ENCODE measurements around the gene NPDC1.
"Not testable (repeated sequence)": the region's sequence is repeated elsewhere in the genome, so short reads cannot be mapped to it uniquely, and the experiment has no call there.

NPDC1 gene

DNA sequence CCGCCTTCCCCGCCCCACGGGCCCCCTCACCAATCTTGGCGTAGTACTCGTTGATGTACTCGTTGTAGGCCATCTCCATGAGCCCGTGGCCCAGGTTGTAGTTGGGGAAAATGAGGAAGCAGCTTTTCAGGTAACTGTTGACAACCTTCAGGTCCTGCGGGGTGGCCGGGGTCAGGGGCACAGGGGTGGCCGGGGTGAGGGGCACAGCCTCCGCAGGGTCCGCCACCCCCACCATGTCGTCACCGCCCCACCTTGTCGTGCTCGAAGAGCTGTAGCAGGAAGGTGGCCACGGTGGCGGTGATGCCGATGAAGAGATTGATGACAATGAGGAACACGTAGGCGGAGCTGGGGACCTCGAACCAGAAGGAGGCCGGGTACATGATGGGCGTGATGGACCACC, 34.8 kb downstream of the NPDC1 start:
- DNase-seq (ENCODE audit: low spot score) = no peak

DNA sequence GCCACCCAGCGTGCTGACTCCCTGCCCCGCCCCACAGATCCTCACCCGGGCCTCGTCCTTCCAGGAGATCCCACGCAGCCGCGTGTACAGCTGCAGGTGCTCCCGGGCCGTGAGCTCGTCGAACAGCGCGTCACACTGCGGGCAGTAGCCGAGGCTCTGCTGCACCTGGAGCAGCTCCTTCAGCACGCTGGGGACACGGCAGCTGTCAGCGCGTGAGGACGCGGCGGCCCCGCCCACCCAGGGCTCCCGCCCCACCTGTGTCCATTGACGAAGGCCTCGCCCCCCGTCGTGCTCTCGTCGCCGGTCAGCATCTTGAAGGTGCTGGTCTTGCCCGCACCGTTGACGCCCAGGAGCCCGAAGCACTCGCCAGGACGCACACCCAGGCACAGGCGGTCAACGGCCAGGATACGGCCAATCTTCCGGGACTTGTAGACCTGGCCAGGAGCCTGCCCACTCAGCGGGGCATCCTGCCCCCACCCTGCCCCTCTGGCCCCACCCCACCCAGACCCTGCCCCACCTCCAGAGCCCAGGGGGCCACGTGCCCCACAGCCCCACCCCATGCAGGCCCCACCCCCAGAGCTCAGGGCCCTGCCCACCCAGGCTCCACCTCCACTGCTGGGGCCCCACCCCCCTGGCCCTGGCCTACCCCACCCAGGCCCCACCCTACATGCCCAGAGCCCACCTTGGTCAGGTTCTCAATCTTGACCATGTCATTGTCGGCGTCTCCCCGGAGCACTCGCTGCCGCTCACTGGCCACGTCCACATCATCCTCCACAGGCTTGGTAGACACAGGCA, 35.8 kb downstream of the NPDC1 start:
- DNase-seq (ENCODE audit: low spot score) = no peak

DNA sequence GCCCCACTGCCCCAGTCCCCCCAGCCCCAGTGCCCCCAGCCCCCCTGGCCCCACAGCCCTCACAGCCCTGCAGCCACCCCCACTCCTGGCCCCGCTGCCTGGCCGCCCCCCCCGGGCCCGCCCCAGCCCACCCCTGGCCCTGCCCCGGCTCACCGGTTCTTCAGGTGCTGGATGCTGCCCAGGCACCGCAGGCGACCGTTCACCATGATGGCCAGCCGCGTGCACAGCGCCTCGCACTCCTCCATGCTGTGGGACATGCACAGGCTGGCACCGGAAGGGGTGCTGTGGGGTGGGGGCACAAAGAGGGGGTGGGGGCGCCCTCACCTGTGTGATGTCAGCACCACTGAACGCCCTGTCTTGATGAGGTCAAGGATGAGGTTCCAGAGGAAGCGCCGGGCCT, 36.8 kb downstream of the NPDC1 start:
- DNase-seq (ENCODE audit: low spot score) = no peak

DNA sequence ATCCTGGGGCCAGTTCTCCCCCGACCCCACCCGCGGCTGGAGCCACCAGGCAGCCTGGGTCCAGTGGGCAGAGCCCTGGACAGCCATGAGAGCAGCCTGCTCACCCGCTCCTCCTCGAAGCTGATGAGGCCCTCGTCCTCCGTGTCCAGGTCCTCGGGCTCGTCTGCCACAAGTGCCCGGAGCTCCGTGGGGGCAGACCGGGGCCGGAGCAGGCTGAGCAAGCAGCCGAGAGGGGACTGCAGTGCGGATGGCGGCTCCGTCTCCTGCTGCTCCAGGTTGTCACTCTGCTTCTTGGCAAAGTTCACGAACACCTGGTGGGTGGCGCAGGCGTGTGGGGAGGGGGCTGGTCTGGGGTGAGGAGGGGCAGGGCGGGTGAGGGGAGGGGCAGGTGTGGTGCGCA, 37.7 kb downstream of the NPDC1 start:
- no peak for DNase-seq (ENCODE audit: low spot score)

DNA sequence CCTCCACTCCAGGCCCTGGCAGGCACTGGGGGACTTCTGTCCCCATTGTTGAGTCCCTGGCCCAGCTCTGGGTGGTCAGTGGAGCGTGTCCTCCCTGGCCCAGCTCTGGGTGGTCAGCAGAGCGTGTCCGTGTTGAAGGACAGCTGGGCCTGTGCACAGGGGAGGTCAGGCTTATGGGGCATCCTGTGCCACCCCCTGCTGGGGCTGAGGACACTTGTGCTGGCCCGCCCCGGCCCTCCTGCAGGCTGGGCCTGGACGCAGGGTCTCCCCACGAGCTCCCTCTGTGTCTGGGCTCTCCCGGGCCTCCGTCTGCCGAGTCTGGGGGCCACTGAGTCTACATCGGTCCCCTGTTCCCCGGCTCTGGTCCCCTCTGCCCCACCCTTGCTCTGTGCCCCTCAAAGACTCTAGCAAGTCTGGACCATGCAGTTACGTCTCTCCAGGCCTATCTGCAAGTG, 38.1 kb downstream of the NPDC1 start:
- DNase-seq (ENCODE audit: low spot score) = no peak

DNA sequence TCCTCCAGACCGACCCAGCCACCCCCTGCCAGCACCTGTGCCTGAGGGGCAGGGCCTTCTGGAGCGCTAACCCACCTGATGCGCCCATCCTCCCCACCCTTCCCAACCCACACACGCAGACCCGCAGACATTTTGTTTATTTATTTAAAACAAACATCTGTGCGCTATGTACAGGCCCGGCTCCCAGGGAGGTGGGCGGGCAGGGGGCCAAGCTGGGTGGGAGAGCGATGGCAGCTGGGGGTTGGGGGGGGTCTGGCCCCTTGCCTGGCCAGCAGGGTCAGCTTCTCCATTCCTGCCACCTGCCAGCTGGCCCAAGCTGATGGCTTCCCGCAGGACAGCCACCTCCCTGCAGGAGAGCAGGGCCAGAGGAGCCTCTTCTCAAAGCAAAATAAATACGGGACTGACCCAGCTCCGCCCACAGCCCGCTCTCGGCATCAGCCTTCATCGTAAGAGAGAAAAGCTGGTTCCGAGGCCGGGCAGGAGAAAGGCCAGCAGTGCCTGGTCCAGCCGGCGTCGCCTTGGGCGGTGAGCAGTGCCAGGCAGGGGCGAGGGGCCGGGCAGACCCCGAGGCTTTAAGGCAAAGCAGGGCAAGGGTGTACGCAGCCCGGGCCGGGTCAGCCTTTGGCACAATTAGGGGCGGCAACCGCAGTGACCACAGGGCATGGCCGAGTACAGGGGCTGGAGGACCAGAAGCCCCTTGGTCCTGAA, 38.7 kb downstream of the NPDC1 start:
- no peak for DNase-seq (ENCODE audit: low spot score)

DNA sequence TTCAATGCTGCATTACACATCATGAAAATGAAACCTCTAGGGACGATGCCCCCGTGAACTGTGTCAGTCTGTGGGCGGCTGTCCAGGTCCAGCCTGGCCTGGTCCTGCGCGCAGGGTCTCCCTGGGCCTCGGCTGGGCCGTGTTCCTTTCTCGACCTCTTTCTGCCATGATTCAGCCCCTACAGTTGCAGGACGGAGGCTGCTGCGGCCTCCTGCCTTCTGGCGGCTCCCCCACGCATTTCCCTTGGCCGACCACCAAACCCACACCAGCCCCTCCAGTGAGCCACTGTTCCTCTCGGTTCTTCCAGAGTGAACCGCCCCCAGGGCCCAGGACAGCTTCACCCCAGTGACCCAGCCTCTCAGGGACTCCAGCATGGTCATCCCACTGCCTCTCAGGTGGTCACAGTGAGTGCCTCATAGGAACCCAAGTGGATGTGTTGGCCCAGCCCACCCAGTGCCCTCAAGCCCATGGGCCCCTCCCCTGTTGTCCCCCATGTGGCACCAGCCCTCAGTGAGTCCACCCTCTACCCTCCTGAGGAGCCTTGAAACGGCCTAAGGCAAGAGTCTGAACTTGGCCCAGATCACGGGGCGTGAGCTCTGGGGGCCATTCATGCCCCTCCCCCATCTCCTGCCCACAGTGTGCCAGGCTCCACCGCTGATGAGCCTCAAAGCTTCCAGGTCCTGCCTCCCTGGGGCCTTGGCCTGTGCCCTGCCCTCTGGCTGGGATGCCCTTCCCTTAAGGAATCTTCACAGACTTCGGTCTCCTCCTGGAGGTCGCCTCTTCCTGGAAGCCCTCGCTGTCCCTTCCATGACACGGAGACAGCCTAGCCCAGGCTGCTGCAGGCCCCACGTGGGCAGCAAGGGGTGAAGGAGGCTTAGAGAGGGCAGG, 39.6 kb downstream of the NPDC1 start:
- DNase-seq (ENCODE audit: low spot score) = no peak

DNA sequence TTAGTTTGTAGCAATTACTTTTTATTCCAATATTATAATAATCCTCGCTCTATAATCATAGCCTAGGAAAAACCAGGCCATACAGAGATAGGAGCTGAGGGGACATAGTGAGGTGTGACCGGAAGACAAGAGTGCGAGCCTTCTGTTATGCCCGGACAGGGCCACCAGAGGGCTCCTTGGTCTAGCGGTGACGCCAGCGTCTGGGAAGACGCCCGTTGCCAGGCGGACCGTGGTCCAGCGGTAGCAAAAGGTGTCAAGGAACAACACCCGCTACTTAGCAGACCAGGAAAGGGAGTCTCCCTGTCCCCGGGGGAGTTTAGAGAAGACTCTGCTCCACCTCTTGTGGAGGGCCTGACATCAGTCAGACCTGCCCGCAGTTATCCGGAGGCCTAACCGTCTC, 41.7 kb downstream of the NPDC1 start:
- not testable (repeated sequence) for DNase-seq (ENCODE audit: low spot score)

DNA sequence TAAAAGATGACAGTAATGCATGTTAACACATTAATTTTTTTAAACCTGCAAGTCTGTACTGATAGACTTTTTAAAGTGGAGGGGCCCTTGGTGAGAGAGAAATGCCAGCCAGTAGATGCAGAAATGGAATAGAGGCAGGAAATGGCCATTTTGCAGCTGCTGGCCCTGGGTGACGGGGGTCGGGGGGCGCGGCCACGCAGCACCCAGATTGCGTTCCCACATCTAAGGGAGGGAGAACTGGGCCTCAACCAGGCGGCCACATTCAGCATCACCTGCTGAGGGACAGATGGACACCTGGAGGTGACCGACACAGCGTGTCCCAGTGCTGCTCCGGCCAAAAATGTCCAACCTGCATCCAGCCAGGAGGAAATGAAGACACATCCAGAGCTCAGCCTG, 43.3 kb downstream of the NPDC1 start:
- DNase-seq (ENCODE audit: low spot score) = no peak

DNA sequence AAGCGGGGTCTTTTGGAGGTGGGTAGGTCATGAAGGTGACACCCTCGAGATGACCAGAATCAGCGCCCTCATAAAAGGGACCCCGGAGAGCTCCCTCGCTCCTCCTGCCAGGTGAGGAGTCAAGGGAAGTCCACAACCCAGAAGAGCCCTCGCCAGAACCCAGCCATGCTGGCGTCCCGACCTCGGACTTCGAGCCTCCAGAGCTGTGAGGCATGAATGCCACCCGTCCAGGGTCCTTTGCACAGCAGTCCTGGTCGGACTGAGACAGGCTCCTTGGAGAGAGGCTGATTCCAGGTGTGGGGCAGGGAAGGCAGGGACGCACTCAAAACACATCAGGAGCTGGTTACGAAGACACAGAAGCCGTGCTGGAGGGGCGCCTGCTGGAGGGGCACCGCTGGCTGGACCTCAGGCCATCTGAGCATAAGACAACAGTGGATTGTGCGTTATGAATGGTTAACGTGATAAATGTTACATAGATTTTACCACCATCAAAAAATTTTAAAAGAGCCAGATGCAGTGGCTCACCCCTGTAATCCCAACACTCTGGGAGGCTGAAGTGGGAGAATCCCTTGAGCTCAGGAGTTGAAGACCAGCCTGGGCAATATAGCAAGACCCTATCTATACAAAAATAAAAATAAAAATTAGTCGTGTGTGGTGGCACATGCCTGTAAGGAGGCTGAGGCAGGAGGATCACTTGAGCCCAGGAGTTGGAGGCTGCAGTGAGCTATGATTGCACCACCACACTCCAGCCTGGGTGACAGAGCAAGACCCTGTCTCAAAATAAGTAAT, 43.9 kb downstream of the NPDC1 start:
- no peak for DNase-seq (ENCODE audit: low spot score)

DNA sequence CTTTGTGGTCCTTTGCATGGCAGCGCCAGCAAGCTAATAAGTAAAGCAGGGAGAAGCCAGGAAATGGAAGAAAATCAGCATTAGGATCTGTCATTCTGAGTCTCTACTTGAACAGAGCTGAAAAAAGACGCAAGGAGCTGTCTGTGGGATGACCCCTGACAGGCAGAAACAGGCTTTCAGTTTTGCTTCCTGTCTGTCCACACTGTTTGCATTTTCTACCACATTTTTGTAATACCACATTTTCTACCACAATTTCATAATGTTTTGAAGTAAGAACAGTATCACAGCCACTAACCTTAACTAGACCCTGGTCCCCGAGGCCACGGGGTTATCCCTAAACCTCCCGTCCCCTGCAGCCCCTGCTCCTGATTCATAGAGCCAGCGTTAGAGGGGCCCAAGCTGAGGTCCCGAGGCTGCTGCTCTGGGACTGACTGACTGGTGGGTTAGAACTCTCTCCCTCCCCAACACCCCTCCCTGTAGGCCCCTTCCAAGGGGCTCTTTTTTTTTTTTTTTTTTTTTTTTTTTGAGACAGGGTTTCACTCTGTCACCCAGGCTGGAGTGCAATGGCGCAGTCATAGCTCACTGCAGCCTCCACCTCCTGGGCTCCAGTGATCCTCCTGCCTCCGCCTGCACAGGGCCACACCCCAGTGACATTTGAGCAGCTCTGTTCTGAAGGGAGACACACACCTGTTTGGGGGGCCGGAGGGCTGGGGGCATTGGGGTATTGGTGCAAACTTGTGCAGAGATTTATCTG, 45.6 kb downstream of the NPDC1 start:
- DNase-seq (ENCODE audit: low spot score) = no peak

DNA sequence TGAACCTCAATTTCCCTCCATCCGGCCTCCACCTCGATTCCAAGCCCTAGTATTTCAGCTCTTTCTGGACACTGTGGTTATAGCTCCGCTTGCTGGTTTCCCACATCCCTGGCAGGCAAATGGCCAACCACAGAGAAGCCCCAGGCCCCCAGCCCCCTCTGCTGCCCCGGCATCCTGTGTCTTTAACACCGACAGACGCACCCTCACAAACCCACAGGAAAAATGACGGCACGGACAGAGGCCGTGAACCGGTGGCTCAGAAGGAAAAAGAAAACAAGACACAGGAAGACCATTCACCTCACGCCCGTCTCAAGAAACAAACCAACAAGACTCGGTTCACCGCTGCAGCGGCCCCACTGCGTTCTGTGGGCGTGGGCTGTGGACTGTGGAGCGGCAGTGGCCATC, 48.1 kb downstream of the NPDC1 start:
- no peak for DNase-seq (ENCODE audit: low spot score)

DNA sequence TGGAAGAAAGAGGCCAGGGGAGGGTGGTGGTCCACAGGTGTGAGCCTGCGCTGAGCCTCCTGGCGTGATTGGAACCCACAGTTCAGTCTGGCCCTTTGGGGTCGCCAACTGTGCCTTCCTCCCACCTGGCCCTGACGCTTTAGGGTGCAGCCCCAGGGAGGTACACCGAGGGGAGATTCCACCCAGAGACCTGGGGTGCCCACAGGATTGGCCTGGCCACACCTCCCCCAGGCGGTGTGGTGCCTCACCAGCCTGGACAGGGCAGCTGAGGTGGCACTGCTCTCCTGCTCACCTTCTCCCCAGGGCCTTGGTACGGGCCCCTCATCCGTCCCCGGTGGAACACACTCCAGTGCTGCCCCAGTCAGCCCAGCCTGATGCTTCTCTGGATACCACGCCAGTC, 48.6 kb downstream of the NPDC1 start:
- no peak for DNase-seq (ENCODE audit: low spot score)

DNA sequence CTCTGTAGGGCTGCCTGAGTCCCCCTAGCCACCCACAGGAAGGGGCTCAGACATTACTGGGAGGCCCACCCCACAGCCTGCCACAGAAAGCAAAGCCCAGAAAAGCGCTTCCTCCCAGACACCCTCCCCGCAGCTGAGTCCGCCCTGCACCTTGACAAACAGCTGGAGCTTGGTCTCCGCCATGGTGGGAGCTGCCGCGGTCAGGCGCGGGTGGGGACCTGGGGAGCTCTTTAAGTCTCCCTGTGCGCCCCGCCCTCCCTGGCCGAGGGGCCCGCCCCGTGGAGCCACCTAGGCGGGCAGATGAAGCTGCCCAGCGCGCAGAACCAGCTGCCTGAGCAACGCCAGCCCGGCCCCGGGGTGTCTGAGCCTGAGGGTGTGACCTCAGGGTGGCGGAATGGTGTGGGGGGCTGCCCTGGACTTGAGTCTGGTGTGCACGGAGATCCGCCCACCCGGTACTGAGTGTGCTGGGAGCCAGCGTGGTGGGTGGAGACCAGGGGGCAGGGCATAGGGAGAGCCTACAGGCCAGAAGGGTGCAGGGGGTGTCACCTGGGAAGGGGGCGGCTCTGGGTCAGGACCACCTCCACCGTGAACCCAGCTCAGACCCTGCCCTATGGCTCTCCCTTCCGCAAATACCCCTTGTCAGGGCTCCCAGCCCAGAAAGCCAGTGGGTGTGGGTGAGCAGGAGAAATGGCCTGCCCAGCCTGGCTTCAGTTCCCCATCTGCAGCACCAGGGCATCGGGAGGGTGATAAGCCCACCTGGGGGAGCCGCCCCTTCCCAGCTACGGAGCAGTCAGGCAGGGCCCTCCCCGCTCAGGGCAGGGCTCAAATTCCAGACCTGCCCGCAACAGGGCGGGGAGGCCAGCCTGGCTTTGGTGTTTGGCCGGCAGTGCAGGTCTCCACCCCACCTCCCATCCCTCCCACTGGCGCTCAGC, 49.4 kb downstream of the NPDC1 start, which contains the start of gene CLIC3:
Gene CLIC3, minus strand, starts transcription at position 208 of the 932 bp plus-strand sequence. Its CDS starts 25 bp downstream, at position 183.
- DNase-seq (ENCODE audit: low spot score) = peak; percentile 64

DNA sequence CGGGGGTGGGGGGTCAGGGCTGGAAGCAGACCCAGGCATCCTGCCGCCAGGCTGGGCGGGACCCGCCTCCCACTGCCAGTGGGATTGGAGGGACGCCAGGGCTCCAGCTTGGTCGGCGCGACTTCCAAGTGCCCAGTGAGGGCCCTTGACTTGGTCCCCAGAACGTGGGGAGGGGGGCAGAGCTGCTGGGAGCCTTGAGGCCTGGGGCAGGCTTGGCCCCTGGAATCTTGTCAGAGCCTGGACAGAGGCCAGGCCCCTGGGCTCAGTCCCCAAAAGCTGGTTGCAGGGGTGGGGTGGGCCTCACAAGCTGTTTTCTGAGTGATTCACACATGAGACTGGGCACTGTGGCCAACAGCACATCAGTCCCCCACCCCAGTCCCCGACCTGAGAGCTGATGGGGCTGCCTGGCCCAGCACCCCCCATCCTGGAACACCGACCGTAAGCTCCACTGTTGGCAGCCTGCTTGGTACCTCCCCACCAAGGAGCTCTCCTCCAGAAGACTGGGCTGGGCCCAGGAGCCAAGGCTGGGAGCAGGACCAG, 50.1 kb downstream of the NPDC1 start:
- peak; percentile 13 for DNase-seq (ENCODE audit: low spot score)

DNA sequence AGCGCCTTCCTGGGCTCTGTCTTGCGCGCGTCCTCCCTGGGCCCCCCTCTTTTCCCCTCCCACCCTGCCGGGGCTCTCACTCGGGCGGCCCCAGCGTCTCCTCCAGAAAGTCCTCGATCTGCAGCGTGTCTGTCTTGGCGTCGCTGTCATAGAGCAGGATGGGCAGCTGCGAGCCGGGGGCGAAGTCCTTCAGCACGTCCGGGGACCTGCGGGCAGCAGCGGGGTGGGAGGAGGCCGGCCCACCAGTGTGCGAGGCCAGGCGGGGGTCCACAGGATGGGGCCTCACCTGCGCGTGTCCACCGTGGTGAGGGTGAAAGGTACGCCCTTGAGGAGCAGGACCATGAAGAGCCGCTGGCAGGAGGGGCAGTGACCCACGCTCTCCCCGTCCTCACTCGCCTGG, 50.6 kb downstream of the NPDC1 start:
- no peak for DNase-seq (ENCODE audit: low spot score)

DNA sequence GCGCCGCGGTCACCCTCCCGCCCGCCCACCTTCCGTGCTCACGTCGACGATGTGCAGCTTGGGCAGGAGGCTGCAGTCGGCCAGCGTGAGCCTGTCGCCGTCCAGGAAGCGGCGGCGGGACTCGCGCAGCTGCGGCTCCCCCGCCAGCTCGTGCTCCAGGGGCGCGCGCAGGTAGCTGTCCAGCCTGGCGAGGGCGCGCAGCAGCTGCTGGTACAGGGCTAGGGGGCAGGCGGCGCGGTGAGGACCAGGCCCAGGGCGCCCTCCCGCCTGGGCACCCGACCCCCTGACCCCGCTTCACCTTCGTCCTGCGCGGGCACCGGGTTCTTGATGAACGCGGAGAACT, 51.1 kb downstream of the NPDC1 start:
- DNase-seq (ENCODE audit: low spot score) = no peak

DNA sequence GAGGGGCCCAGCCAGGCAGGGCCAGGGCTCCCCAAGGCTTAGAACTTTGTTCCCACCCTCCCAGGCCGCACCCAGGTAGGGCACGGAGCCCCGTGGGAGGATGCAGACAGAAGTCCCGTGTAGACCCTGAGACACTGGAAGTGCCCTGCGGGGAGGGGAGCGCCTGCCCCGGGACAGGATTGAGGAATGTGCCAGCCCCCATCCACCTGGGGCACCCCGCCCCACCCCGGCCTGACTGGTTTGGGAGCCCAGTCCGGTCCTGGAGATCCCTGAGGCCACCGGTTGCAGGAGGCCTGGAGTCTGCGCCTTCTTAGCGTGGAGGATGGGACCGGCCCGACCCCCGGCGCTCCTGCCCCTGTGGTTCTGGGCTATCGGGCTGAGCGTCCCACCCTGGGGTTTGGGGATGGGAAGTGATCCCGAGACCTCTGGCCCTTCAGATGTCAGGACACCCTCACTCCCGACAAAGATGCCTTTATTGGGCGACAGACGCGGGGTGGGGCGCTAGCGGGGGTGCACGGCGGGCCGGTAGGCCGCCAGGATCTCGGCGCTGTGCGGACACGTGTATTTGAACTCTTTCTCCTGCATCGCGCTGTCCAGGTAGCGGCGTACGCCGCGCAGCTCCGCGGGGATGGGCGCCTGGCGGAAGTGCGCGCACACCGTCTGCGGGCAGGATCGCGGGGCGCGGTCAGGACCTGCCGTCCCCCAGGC, 51.6 kb downstream of the NPDC1 start:
- DNase-seq (ENCODE audit: low spot score) = no peak

DNA sequence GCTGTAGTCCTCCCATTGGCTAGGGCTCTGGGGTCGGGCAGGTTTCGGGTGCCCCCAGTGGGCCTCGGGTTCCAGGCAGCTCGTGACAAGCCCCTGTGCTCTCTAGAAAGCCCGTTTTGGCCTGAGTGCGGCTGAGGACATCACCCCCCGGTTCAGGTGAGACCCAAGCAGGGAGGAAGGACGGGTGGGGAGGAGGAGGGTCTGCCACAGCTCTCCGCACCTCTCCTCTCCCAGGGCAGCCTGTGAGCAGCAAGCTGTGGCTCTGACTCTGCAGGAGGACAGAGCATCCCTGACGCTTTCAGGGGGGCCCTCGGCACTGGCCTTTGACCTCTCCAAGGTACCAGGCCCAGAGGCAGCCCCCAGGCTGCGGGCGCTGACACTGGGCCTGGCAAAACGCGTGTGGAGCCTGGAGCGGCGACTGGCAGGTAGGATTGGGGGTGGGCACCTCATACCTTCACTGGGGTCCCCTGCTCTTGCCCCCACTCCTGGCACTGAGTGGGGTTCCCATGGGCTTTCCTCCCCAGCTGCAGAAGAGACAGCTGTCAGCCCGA, 53.1 kb downstream of the NPDC1 start:
- DNase-seq (ENCODE audit: low spot score) = no peak

Data from LoVo (cell line).